MM.1S (cell line): ENCODE measurements around the gene ZNF592.

Experiments used
- DNase-seq: peaks from one replicate; pipeline ENCODE4 v3.0.0-alpha.2; 2015
- H2AFZ ChIP-seq: fragments of 300-600 bp; sonication (generic); 2 replicates; pipeline ENCODE4 v1.6.0; 2016; ENCODE audit warnings: antibody characterized with exemption, low read length
- H3F3A ChIP-seq: fragments of 300-600 bp; sonication (generic); 2 replicates; pipeline ENCODE4 v1.6.1; 2016; ENCODE audit warnings: mild to moderate bottlenecking, antibody characterized with exemption, low read length, moderate library complexity, mixed read lengths; ENCODE audit not compliant: insufficient read depth
- H3K27ac ChIP-seq: fragments of 300-600 bp; sonication (generic); 2 replicates; pipeline ENCODE4 v1.5.1; 2016; ENCODE audit warnings: mild to moderate bottlenecking, low read length
- H3K27me3 ChIP-seq: fragments of 300-600 bp; sonication (generic); replicated peaks from 2 replicates; pipeline ENCODE4 v1.6.0; 2016; ENCODE audit warnings: low read length; ENCODE audit not compliant: insufficient read depth
- H3K36me3 ChIP-seq: fragments of 300-600 bp; sonication (generic); replicated peaks from 2 replicates; pipeline ENCODE4 v1.6.1; 2016; ENCODE audit warnings: mild to moderate bottlenecking, low read length, mixed read lengths; ENCODE audit not compliant: insufficient read depth
- H3K4me1 ChIP-seq: fragments of 300-600 bp; sonication (generic); 2 replicates; pipeline ENCODE4 v1.6.1; 2016; ENCODE audit warnings: low read length, mixed read lengths
- H3K4me2 ChIP-seq: fragments of 300-600 bp; sonication (generic); 2 replicates; pipeline ENCODE4 v1.6.0; 2016; ENCODE audit warnings: low read depth, low read length
- H3K4me3 ChIP-seq: fragments of 300-600 bp; sonication (generic); 2 replicates; pipeline ENCODE4 v1.5.1; 2016; ENCODE audit warnings: low read length, mixed read lengths
- H3K79me2 ChIP-seq: fragments of 300-600 bp; sonication (generic); 2 replicates; pipeline ENCODE4 v1.6.1; 2016; ENCODE audit warnings: mixed run types, low read length, mixed read lengths
- H3K9ac ChIP-seq: fragments of 300-600 bp; sonication (generic); 2 replicates; pipeline ENCODE4 v1.6.1; 2016; ENCODE audit warnings: low read length, mixed read lengths
- H3K9me2 ChIP-seq: fragments of 300-600 bp; sonication (generic); replicated peaks from 2 replicates; pipeline ENCODE4 v1.6.1; 2016; ENCODE audit warnings: mild to moderate bottlenecking, low read length, mixed read lengths; ENCODE audit not compliant: insufficient read depth
- H3K9me3 ChIP-seq: fragments of 300-600 bp; sonication (generic); replicated peaks from 2 replicates; pipeline ENCODE4 v1.6.1; 2016; ENCODE audit warnings: mild to moderate bottlenecking, low read length, mixed read lengths; ENCODE audit not compliant: insufficient read depth
- H4K20me1 ChIP-seq: fragments of 300-600 bp; sonication (generic); 2 replicates; pipeline ENCODE4 v1.6.1; 2016; ENCODE audit warnings: mild to moderate bottlenecking, low read length, moderate library complexity, mixed read lengths; ENCODE audit not compliant: insufficient read depth
- CTCF ChIP-seq: fragments of 300-600 bp; sonication (generic); IDR thresholded peaks from 2 replicates; pipeline ENCODE4 v1.5.1; 2016; ENCODE audit warnings: antibody characterized with exemption, low read length, mixed read lengths
- EZH2 ChIP-seq: fragments of 300-600 bp; sonication (generic); optimal IDR thresholded peaks from 2 replicates; pipeline ENCODE3; 2017; ENCODE audit warnings: low read depth, mild to moderate bottlenecking, antibody characterized with exemption, low read length, mixed read lengths
- EZH2phosphoT487 ChIP-seq: fragments of 300-600 bp; sonication (generic); IDR thresholded peaks from 2 replicates; pipeline ENCODE4 v1.6.1; 2018; ENCODE audit warnings: antibody characterized with exemption, low read length

Gene ZNF592

GRCh38 chr15:84822653-84823281 lies 74.4 kb downstream of the ZNF592 start:
- Histone ChIP-seq H3K4me2 (no peak overlapping the region), H3K27me3 (no peaks in the 10 kb centered on the region), H3K9me2 (no peaks in the 10 kb centered on the region), H3K4me1 (no peaks in the 10 kb centered on the region), H3F3A (no peaks in the 10 kb centered on the region), H3K9me3 (no peaks in the 10 kb centered on the region), H3K9ac (no peak overlapping the region), H3K79me2 (no peaks in the 10 kb centered on the region), H4K20me1 (no peaks in the 10 kb centered on the region), H3K27ac (no peak overlapping the region), H3K36me3 (no peaks in the 10 kb centered on the region), H3K4me3 (no peak overlapping the region), H2AFZ (no peak overlapping the region)
- TF ChIP-seq EZH2phosphoT487: no peak
- no peak for TF ChIP-seq CTCF
- TF ChIP-seq EZH2: no peak
- no peak for DNase-seq

DNA sequence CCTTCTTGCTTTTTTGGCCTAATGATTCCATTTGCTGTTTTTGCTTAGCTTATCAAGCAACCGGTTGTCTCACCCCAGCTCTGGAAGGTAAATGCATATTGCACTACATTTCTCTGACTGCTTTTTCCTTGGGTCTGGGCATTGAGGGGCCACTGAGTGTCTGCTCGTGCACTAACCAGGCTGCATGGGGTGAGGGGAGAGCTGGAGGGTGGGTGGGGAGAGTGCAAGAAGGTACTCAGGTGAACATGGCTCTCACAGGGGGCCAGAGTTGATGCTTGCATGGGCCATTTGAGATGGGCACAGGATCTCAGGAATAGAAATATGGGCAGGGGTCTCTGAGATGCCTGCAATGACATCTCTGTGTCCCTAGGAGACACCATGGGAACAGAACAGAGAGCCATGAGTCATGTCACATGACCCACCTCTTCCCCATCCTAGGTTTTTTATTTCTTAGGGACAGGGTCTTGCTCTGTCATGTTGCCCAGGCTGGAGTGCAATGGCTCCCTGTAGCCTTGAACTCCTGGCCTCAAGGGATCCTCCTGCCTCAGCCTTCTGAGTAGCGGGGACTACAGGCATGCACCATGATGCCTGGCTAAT lies 75.0 kb downstream of the ZNF592 start:
- H3K9me3 ChIP-seq: no peaks in the 10 kb centered on the region
- no peaks in the 10 kb centered on the region for H3K36me3 ChIP-seq
- TF ChIP-seq EZH2 (no peak), EZH2phosphoT487 (no peak), CTCF (no peak)
- H3F3A ChIP-seq: no peaks in the 10 kb centered on the region
- H3K4me3 ChIP-seq: no peak overlapping the region
- H3K4me2 ChIP-seq: no peak overlapping the region
- no peak for DNase-seq
- H3K27me3 ChIP-seq: no peaks in the 10 kb centered on the region
- H3K4me1 ChIP-seq: no peaks in the 10 kb centered on the region
- H3K27ac ChIP-seq: no peak overlapping the region
- H2AFZ ChIP-seq: no peak overlapping the region
- no peaks in the 10 kb centered on the region for H4K20me1 ChIP-seq
- no peaks in the 10 kb centered on the region for H3K9me2 ChIP-seq
- no peak overlapping the region for H3K9ac ChIP-seq
- H3K79me2 ChIP-seq: no peaks in the 10 kb centered on the region

GRCh38 chr15:84824260-84825007 lies 76.0 kb downstream of the ZNF592 start:
- H3F3A ChIP-seq: no peaks in the 10 kb centered on the region
- TF ChIP-seq EZH2 (no peak), CTCF (no peak), EZH2phosphoT487 (no peak)
- no peak overlapping the region for H3K4me3 ChIP-seq
- H4K20me1 ChIP-seq: no peaks in the 10 kb centered on the region
- H3K79me2 ChIP-seq: no peaks in the 10 kb centered on the region
- no peak overlapping the region for H3K9ac ChIP-seq
- no peak overlapping the region for H3K27ac ChIP-seq
- H3K27me3 ChIP-seq: no peaks in the 10 kb centered on the region
- H3K4me2 ChIP-seq: no peak overlapping the region
- H3K9me3 ChIP-seq: no peaks in the 10 kb centered on the region
- H2AFZ ChIP-seq: no peak overlapping the region
- no peaks in the 10 kb centered on the region for H3K9me2 ChIP-seq
- DNase-seq: no peak
- H3K4me1 ChIP-seq: no peaks in the 10 kb centered on the region
- no peaks in the 10 kb centered on the region for H3K36me3 ChIP-seq
